Right renal cortex interstitium (tissue), 3 donors: ENCODE measurements around the gene PRKCA. TPM values are rescaled to one million over a fixed set of nuclear protein-coding genes. Genes with fewer than 3 reads are reported as not detected.

ENCODE experiments used
- DNase-seq, 3 donors: peaks; one replicate each; pipeline ENCODE4 v3.0.0-alpha.2; 2013; ENCODE audit warnings: low read depth in 3 of 3, low spot score in 2 of 3
- polyA plus RNA-seq, 3 donors: library from polyadenylated mRNA; unstranded; fragments of 120-200 nt; gene quantifications; one replicate each; pipeline ENCODE4 v1.2.1, GENCODE V29; 2013; ENCODE audit not compliant: insufficient read length in 3 of 3

Gene PRKCA
- polyA plus RNA-seq, 3 donors = 22.8 to 24.1 (median 23.8) TPM

- no peak for DNase-seq
These were observed 330.3 kb downstream of the PRKCA start for GRCh38 chr17:66632731-66633130.

- DNase-seq = no peak
These were observed 331.0 kb downstream of the PRKCA start for GRCh38 chr17:66633317-66633965.

- DNase-seq = no peak
These were observed 331.8 kb downstream of the PRKCA start for GRCh38 chr17:66634193-66634592.

- no peak for DNase-seq
These were observed 333.1 kb downstream of the PRKCA start for GRCh38 chr17:66635386-66636045.

GRCh38 chr17:66636111-66636510 is 333.7 kb downstream of the PRKCA start:
- no peak for DNase-seq

GRCh38 chr17:66637491-66637890 is 335.1 kb downstream of the PRKCA start:
- DNase-seq = no peak

GRCh38 chr17:66638707-66639479 is 336.5 kb downstream of the PRKCA start:
- DNase-seq = no peak

- no peak for DNase-seq
These were observed 341.6 kb downstream of the PRKCA start for GRCh38 chr17:66643815-66644710.

GRCh38 chr17:66645259-66645658 is 342.8 kb downstream of the PRKCA start:
- no peak for DNase-seq

GRCh38 chr17:66647391-66647983 is 345.1 kb downstream of the PRKCA start:
- DNase-seq = no peak

GRCh38 chr17:66649818-66650543 is 347.6 kb downstream of the PRKCA start:
- DNase-seq = no peak

GRCh38 chr17:66650544-66650877 is 348.1 kb downstream of the PRKCA start:
- no peak for DNase-seq

- no peak for DNase-seq
These were observed 350.6 kb downstream of the PRKCA start for GRCh38 chr17:66652840-66653507.

GRCh38 chr17:66654106-66654740 is 351.8 kb downstream of the PRKCA start:
- DNase-seq = no peak

- DNase-seq = no peak
These were observed 352.4 kb downstream of the PRKCA start for GRCh38 chr17:66654764-66655163.

- DNase-seq = no peak
These were observed 353.0 kb downstream of the PRKCA start for GRCh38 chr17:66655461-66655860.

- no peak for DNase-seq
These were observed 353.4 kb downstream of the PRKCA start for GRCh38 chr17:66655861-66656260.

GRCh38 chr17:66661411-66662256 is 359.2 kb downstream of the PRKCA start:
- DNase-seq = no peak
